Pancreas (tissue), 10 donors: Measurements from ENCODE around the gene ZFP36. TPM values are rescaled to one million over a fixed set of nuclear protein-coding genes. Genes with fewer than 3 reads are reported as not detected.
"Not testable (repeated sequence)": the region's sequence is repeated elsewhere in the genome, so short reads cannot be mapped to it uniquely, and the experiment has no call there.

Source experiments
- ATAC-seq, 4 donors: fragments of 200-7000 bp; cut with Tn5 transposase; one replicate each; pipeline versions ENCODE4 v1.8.0 to v1.9.1; 2020; ENCODE audit warnings: mild to moderate bottlenecking in 4 of 4, moderate library complexity in 4 of 4
- DNase-seq, 6 donors: peaks; one replicate each; pipeline ENCODE4 v3.0.0-alpha.2; 2020
- FAIRE-seq: peaks from 2 replicates; lab custom pipeline; 2012; peaks lifted over from hg19 to GRCh38; lab: Jason Lieb, UNC
- H3K27ac ChIP-seq, 4 donors: fragments of 200-600 bp; sonication (generic); 1 replicate in 3 of 4; 2 replicates in 1 of 4; pipeline versions ENCODE4 v1.5.0 to v1.8.0; 2020
- H3K27me3 ChIP-seq, 4 donors: fragments of 200-600 bp; one replicate each; pipeline ENCODE4 v1.8.0; 2021
- H3K36me3 ChIP-seq, 3 donors: fragments of 200-600 bp; sonication (generic) in 1 of 3; one replicate each; pipeline versions ENCODE4 v1.5.0 to v1.8.0; 2020 to 2021
- H3K4me1 ChIP-seq, 3 donors: fragments of 200-600 bp; one replicate each; pipeline ENCODE4 v1.8.0; 2021
- H3K4me3 ChIP-seq, 4 donors: fragments of 200-600 bp; sonication (generic) in 2 of 4; one replicate each; pipeline versions ENCODE4 v1.5.0 to v1.8.0; 2020 to 2021
- H3K9me3 ChIP-seq, 4 donors: fragments of 200-600 bp; one replicate each; pipeline ENCODE4 v1.8.0; 2021
- WGBS, 2 donors: extraction: QIAGEN DNeasy Blood & Tissue Kit; methylation state at CpG; one replicate each; pipeline ENCODE4 v1.1.7; 2013; 5-methylcytosine and 5-hydroxymethylcytosine counted together
- intact Hi-C, 3 donors: fragments of 100-400 bp; cut with DNase I; formaldehyde crosslinking; loops; one replicate each; pipeline versions ENCODE4 v1.11.1 to v1.14.2; 2022
- polyA plus RNA-seq, 2 donors: library from polyadenylated mRNA; stranded (reverse); fragments of 200-250 nt; gene quantifications; one replicate each; pipeline ENCODE4 v1.2.3, GENCODE V29; 2013
- total RNA-seq, 6 donors: library from RNA; stranded (reverse); fragmentation: NEBNext Ultra II Directional in 4 of 6; extraction: Animal tissue kit (Norgen Biotek cat#: 25700) in 4 of 6; gene quantifications; one replicate each; pipeline versions ENCODE4 v1.2.1 to v1.2.4, GENCODE V29; 2021 to 2023
- TF ChIP-seq, protein P1 (sequence below), 4 donors: fragments of 200-600 bp; sonication (generic) in 3 of 4; IDR thresholded peaks; one replicate each; pipeline versions ENCODE4 v1.5.0 to v1.8.0; 2021; ENCODE audit warnings: antibody characterized with exemption in 4 of 4
- donor health status: healthy with polysubstance abuse.
- donor health status: DM: no; HTN: no; CAD: no; lungs with moderate emphysema.
- donor health status: DM: no; HTN: no; CAD: no.
- donor health status: control.
- donor health status: control.
- donor health status: Bipolar disorder and iron deficiency.
- donor health status: DM: yes; HTN: yes; CAD: no.
- donor health status: DM: no; HTN: no; CAD: no.
- donor health status: DM: no; HTN: no; CAD: no.
- donor health status: DM: yes; HTN: yes; CAD: no.

The ZFP36 gene
- total and polyA plus RNA-seq, 8 donors, result 20.2 to 151 (median 38.4) TPM

- intact Hi-C loops, result no loop called here
- H3K36me3 ChIP-seq, result peaks cover 7 to 31% (median 7%) of the 10 kb centered on the region in 3 donors
- TF ChIP-seq, protein P1, sequence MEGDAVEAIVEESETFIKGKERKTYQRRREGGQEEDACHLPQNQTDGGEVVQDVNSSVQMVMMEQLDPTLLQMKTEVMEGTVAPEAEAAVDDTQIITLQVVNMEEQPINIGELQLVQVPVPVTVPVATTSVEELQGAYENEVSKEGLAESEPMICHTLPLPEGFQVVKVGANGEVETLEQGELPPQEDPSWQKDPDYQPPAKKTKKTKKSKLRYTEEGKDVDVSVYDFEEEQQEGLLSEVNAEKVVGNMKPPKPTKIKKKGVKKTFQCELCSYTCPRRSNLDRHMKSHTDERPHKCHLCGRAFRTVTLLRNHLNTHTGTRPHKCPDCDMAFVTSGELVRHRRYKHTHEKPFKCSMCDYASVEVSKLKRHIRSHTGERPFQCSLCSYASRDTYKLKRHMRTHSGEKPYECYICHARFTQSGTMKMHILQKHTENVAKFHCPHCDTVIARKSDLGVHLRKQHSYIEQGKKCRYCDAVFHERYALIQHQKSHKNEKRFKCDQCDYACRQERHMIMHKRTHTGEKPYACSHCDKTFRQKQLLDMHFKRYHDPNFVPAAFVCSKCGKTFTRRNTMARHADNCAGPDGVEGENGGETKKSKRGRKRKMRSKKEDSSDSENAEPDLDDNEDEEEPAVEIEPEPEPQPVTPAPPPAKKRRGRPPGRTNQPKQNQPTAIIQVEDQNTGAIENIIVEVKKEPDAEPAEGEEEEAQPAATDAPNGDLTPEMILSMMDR (IDR thresholded peaks at IDR 0.05), result no peak
- DNase-seq, result peak in 3 of 6 donors; percentile 50 to 57 (median 54)
- peak overlapping the region; percentile 39 to 77 (median 53) for H3K27ac ChIP-seq
- FAIRE-seq, result no peak
- no peaks in the 10 kb centered on the region for H3K27me3 ChIP-seq
- H3K4me1 ChIP-seq, result peaks cover 0 to 5% (median 0%) of the 10 kb centered on the region in 3 donors
- 69 to 70% methylated on average over 8 of the region's 8 CpGs for WGBS, 2 donors
- ATAC-seq, result peak; percentile 60 to 80 (median 75)
- H3K4me3 ChIP-seq, result no peak overlapping the region
- no peaks in the 10 kb centered on the region for H3K9me3 ChIP-seq
Measured at GRCh38 chr19:39372047-39372802, 34.4 kb upstream of the ZFP36 start.

DNA sequence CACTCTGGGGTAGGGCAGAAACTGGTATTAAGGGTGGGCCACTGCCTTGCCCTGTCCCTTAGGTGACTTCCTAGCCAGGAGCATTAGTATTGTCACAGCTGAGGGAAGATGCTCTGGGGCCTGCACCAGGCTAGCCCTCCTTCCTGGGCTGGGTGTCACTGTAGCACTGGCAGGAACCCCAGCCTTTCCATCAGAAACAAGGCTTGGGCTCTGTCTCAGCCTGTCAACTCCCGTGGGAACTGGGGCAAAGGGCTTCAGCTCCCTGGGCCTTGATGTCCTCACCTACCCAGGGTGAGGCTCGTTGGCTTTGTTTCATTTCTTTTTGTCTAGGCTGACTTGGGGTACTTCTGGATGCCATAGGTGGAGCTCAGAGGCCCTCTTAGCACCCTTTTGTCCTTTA lies 33.7 kb upstream of the ZFP36 start:
- 69 to 77% methylated on average over 2 of the region's 2 CpGs for WGBS, 2 donors
- H3K36me3 ChIP-seq, result peaks cover 8 to 38% (median 14%) of the 10 kb centered on the region in 3 donors

GRCh38 chr19:39375929-39376328 lies 30.7 kb upstream of the ZFP36 start:
- intact Hi-C loops, result no loop called here
- no peak overlapping the region for H3K4me3 ChIP-seq
- H3K36me3 ChIP-seq, result peaks cover 15 to 52% (median 23%) of the 10 kb centered on the region in 3 donors
- FAIRE-seq (no peak), DNase-seq (no peak), ATAC-seq (no peak)
- peaks cover 0 to 5% (median 0%) of the 10 kb centered on the region in 3 donors for H3K4me1 ChIP-seq
- H3K9me3 ChIP-seq, result no peaks in the 10 kb centered on the region
- TF ChIP-seq, protein P1 (IDR thresholded peaks at IDR 0.05), result no peak
- H3K27ac ChIP-seq, result no peak overlapping the region
- no peaks in the 10 kb centered on the region for H3K27me3 ChIP-seq

More for the DNA sequence above, 33.7 kb upstream of the ZFP36 start:
- no peaks in the 10 kb centered on the region for H3K27me3 ChIP-seq
- TF ChIP-seq, protein P1 (IDR thresholded peaks at IDR 0.05), result no peak
- no peaks in the 10 kb centered on the region for H3K9me3 ChIP-seq
- intact Hi-C loops, result no loop called here
- DNase-seq (no peak), FAIRE-seq (no peak), ATAC-seq (peak in 2 of 4 donors; percentile 8 to 9)
- H3K4me3 ChIP-seq, result no peak overlapping the region
- peak overlapping the region; percentile 39 to 77 (median 53) for H3K27ac ChIP-seq
- H3K4me1 ChIP-seq, result peaks cover 0 to 5% (median 0%) of the 10 kb centered on the region in 3 donors

- DNase-seq (no peak), FAIRE-seq (no peak), ATAC-seq (no peak)
- Histone ChIP-seq H3K27me3 (no peaks in the 10 kb centered on the region), H3K9me3 (no peaks in the 10 kb centered on the region), H3K36me3 (peaks cover 15 to 62% (median 28%) of the 10 kb centered on the region in 3 donors), H3K4me3 (no peak overlapping the region), H3K27ac (no peak overlapping the region), H3K4me1 (peaks cover 0 to 2% (median 0%) of the 10 kb centered on the region in 3 donors)
- TF ChIP-seq, protein P1 (IDR thresholded peaks at IDR 0.05), result no peak
- intact Hi-C loops, result no loop called here
- 88 to 89% methylated on average over 18 of the region's 18 CpGs for WGBS, 2 donors
Measured at GRCh38 chr19:39377373-39378362, 29.0 kb upstream of the ZFP36 start.

DNA sequence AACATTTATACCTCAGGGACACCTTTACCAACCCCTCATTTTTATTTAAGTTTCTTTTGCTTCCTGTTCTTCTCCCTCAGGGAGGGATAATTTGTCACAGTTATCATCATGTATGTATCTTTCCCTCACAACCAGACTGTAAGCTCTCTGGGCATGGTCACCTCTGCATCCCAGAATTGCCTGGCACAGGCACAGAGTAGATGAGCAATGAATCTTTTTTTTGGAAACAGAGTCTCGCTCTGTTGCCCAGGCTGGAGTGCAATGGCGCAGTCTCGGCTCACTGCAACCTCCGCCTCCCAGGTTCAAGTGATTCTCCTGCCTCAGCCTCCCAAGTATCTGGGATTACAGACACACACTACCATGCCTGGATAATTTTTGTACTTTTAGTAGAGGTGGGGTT lies 27.3 kb upstream of the ZFP36 start:
- H3K27ac ChIP-seq, FAIRE-seq, H3K27me3 ChIP-seq, H3K4me3 ChIP-seq, H3K9me3 ChIP-seq, ATAC-seq, DNase-seq, intact Hi-C loops, H3K4me1 ChIP-seq: not testable (repeated sequence)
- H3K36me3 ChIP-seq, result peaks cover 15 to 69% (median 28%) of the 10 kb centered on the region in 3 donors
- WGBS, 2 donors, result 94 to 99% methylated on average over 4 of the region's 4 CpGs
